Duodenal mucosa (tissue), 2 donors: ENCODE data around the gene UGDH.

Source experiments
- H3K27ac ChIP-seq: one replicate; pipeline ENCODE4 v1.7.0; 2013; ENCODE audit warnings: low read depth, low read length
- H3K27me3 ChIP-seq, 2 donors: one replicate each; pipeline ENCODE4 v1.7.0; 2013; ENCODE audit warnings: low read length in 2 of 2, control low read depth in 1 of 2; ENCODE audit not compliant: insufficient read depth in 2 of 2, control insufficient read depth in 1 of 2
- H3K36me3 ChIP-seq, 2 donors: one replicate each; pipeline ENCODE4 v1.7.0; 2013; ENCODE audit warnings: low read length in 2 of 2, control low read depth in 1 of 2; ENCODE audit not compliant: insufficient read depth in 2 of 2, control insufficient read depth in 1 of 2
- H3K4me1 ChIP-seq, 2 donors: one replicate each; pipeline ENCODE4 v1.7.0; 2013; ENCODE audit warnings: low read length in 2 of 2, control low read depth in 1 of 2; ENCODE audit not compliant: insufficient read depth in 2 of 2, control insufficient read depth in 1 of 2
- H3K4me3 ChIP-seq, 2 donors: one replicate each; pipeline ENCODE4 v1.7.0; 2013; ENCODE audit warnings: low read length in 2 of 2, low read depth in 1 of 2
- H3K9ac ChIP-seq, 2 donors: one replicate each; pipeline ENCODE4 v1.7.0; 2013; ENCODE audit warnings: low read length in 2 of 2, low read depth in 1 of 2
- H3K9me3 ChIP-seq, 2 donors: one replicate each; pipeline ENCODE4 v1.7.0; 2013; ENCODE audit warnings: low read length in 2 of 2, control low read depth in 1 of 2; ENCODE audit not compliant: control insufficient read depth in 1 of 2

Gene UGDH

GRCh38 chr4:39455486-39455885, 71.8 kb downstream of the UGDH start:
- H3K27ac ChIP-seq: no peak overlapping the region
- no peak overlapping the region for H3K9ac ChIP-seq
- H3K36me3 ChIP-seq: peaks cover 52 to 61% of the 10 kb centered on the region in 2 donors
- no peaks in the 10 kb centered on the region for H3K9me3 ChIP-seq
- H3K4me1 ChIP-seq: peaks cover 22 to 23% of the 10 kb centered on the region in 2 donors
- no peak overlapping the region for H3K4me3 ChIP-seq
- H3K27me3 ChIP-seq: no peaks in the 10 kb centered on the region

- no peaks in the 10 kb centered on the region for H3K27me3 ChIP-seq
- no peak overlapping the region for H3K4me3 ChIP-seq
- H3K36me3 ChIP-seq: peaks cover 52 to 61% of the 10 kb centered on the region in 2 donors
- H3K27ac ChIP-seq: no peak overlapping the region
- H3K9ac ChIP-seq: no peak overlapping the region
- no peaks in the 10 kb centered on the region for H3K9me3 ChIP-seq
- peaks cover 17 to 22% of the 10 kb centered on the region in 2 donors for H3K4me1 ChIP-seq
Observed at GRCh38 chr4:39453738-39454137, 73.5 kb downstream of the UGDH start.

- peaks cover 17 to 22% of the 10 kb centered on the region in 2 donors for H3K4me1 ChIP-seq
- no peak overlapping the region for H3K27ac ChIP-seq
- peaks cover 52 to 61% of the 10 kb centered on the region in 2 donors for H3K36me3 ChIP-seq
- no peak overlapping the region for H3K4me3 ChIP-seq
- H3K9ac ChIP-seq: no peak overlapping the region
- H3K9me3 ChIP-seq: no peaks in the 10 kb centered on the region
- H3K27me3 ChIP-seq: no peaks in the 10 kb centered on the region
Observed at GRCh38 chr4:39452860-39453587, 74.2 kb downstream of the UGDH start.

- Histone ChIP-seq H3K27ac (no peak overlapping the region), H3K9ac (no peak overlapping the region), H3K36me3 (peaks cover 48 to 59% of the 10 kb centered on the region in 2 donors), H3K9me3 (no peaks in the 10 kb centered on the region), H3K4me3 (no peak overlapping the region), H3K4me1 (peaks cover 18 to 23% of the 10 kb centered on the region in 2 donors), H3K27me3 (no peaks in the 10 kb centered on the region)
Observed at GRCh38 chr4:39452153-39452859, 74.9 kb downstream of the UGDH start.

- H3K9me3 ChIP-seq: no peaks in the 10 kb centered on the region
- peaks cover 18% of the 10 kb centered on the region in 2 donors for H3K4me1 ChIP-seq
- H3K36me3 ChIP-seq: peaks cover 43 to 51% of the 10 kb centered on the region in 2 donors
- no peaks in the 10 kb centered on the region for H3K27me3 ChIP-seq
- no peak overlapping the region for H3K9ac ChIP-seq
- no peak overlapping the region for H3K27ac ChIP-seq
- H3K4me3 ChIP-seq: no peak overlapping the region
Observed at GRCh38 chr4:39451423-39452023, 75.7 kb downstream of the UGDH start.

- Histone ChIP-seq H3K27ac (no peak overlapping the region), H3K4me3 (no peak overlapping the region), H3K9me3 (no peaks in the 10 kb centered on the region), H3K36me3 (peaks cover 35 to 42% of the 10 kb centered on the region in 2 donors), H3K4me1 (peaks cover 15 to 17% of the 10 kb centered on the region in 2 donors), H3K9ac (no peak overlapping the region), H3K27me3 (no peaks in the 10 kb centered on the region)
Observed at GRCh38 chr4:39450618-39451017, 76.6 kb downstream of the UGDH start.
